PC-9 (cell line): Measurements from ENCODE around the gene RPL31.

Experiments used
- EZH2 ChIP-seq: fragments of 200-600 bp; sonication (generic); IDR thresholded peaks from 2 replicates; pipeline ENCODE4 v1.8.0; 2017; ENCODE audit warnings: antibody characterized with exemption, low read depth
- TF ChIP-seq, protein P1 (sequence below): fragments of 200-600 bp; sonication (generic); conservative IDR thresholded peaks from 2 replicates; pipeline ENCODE4 v1.6.1; 2017; ENCODE audit warnings: mixed run types, antibody characterized with exemption, mild to moderate bottlenecking, moderate library complexity

DNA sequence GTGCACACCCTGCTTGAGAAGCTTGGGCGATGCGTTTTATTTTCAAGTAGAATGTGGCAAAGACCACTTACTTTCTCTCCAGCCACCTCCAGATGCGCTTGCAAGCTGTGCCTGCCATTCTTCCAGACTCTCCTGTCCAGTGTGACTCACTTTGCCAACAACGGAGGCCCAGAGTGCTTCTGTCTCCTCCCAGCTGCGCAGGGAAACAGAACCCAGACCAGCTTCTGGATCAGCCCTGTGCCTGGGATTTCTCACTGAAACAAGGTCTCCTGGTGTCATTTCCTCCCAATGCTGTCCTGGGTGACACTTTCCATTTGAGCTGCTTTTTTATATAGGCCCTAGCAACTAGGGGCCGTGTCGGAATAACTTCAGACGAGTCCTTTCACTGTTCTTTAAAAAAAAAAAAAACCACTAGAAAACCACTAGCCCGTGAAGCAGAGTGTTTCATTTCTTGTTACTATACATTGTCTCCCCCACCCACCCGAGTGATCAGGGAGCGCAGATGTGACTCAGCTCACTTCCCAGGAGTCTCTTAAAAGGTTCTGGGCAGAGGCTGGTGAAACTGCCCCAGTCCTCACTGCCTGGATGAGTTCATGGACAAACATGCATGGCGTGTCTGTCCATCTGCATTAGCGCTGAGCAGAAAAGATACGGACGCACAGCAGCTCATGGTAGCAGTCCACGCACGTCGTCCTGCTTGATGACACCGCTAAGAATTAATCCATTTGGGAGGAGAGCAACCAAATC lies 25.3 kb upstream of the RPL31 start:
- TF ChIP-seq, protein P1, sequence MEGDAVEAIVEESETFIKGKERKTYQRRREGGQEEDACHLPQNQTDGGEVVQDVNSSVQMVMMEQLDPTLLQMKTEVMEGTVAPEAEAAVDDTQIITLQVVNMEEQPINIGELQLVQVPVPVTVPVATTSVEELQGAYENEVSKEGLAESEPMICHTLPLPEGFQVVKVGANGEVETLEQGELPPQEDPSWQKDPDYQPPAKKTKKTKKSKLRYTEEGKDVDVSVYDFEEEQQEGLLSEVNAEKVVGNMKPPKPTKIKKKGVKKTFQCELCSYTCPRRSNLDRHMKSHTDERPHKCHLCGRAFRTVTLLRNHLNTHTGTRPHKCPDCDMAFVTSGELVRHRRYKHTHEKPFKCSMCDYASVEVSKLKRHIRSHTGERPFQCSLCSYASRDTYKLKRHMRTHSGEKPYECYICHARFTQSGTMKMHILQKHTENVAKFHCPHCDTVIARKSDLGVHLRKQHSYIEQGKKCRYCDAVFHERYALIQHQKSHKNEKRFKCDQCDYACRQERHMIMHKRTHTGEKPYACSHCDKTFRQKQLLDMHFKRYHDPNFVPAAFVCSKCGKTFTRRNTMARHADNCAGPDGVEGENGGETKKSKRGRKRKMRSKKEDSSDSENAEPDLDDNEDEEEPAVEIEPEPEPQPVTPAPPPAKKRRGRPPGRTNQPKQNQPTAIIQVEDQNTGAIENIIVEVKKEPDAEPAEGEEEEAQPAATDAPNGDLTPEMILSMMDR = no peak
- TF ChIP-seq EZH2 = no peak
